Esophagus muscularis mucosa (tissue), 4 donors: ENCODE data around the gene LCE1E. TPM values are rescaled to one million over a fixed set of nuclear protein-coding genes. Genes with fewer than 3 reads are reported as not detected.

ENCODE experiments used
- DNase-seq: peaks from one replicate; pipeline ENCODE4 v3.0.0-alpha.2; 2017; ENCODE audit errors: extremely low spot score
- H3K27ac ChIP-seq, 4 donors: fragments of 200-600 bp; sonication (generic); replicated peaks in 1 of 4; 1 replicate in 3 of 4; 2 replicates in 1 of 4; pipeline ENCODE4 v1.5.1; 2016 to 2019; ENCODE audit warnings: mild to moderate bottlenecking in 1 of 4
- H3K27me3 ChIP-seq, 4 donors: fragments of 200-600 bp; sonication (generic); one replicate each; pipeline versions ENCODE4 v1.5.1 to v1.6.0; 2016 to 2019
- H3K36me3 ChIP-seq, 4 donors: fragments of 200-600 bp; sonication (generic); one replicate each; pipeline ENCODE4 v1.5.1; 2016 to 2019
- H3K4me1 ChIP-seq, 4 donors: fragments of 200-600 bp; sonication (generic); one replicate each; pipeline ENCODE4 v1.5.1; 2016 to 2019
- H3K4me3 ChIP-seq, 4 donors: fragments of 200-600 bp; sonication (generic); 1 replicate in 2 of 4; 2 replicates in 2 of 4; pipeline ENCODE4 v1.5.1; 2016 to 2019; ENCODE audit warnings: mild to moderate bottlenecking in 4 of 4, moderate library complexity in 1 of 4
- H3K9me3 ChIP-seq, 4 donors: fragments of 200-600 bp; sonication (generic); 1 replicate in 3 of 4; 2 replicates in 1 of 4; pipeline ENCODE4 v1.5.1; 2016 to 2019
- CTCF ChIP-seq, 3 experiments: fragments of 200-600 bp in 2 of 3; fragments of 450-650 bp in 1 of 3; sonication (generic) in 2 of 3; IDR thresholded peaks; one replicate each; pipeline ENCODE4 v1.5.1; 2017 to 2019; ENCODE audit warnings: antibody characterized with exemption in 3 of 3, mild to moderate bottlenecking in 2 of 3, moderate library complexity in 1 of 3
- EP300 ChIP-seq: sonication (generic); formaldehyde crosslinking; IDR thresholded peaks from one replicate; pipeline ENCODE4 v1.6.1; 2017; ENCODE audit warnings: antibody characterized with exemption
- POLR2A ChIP-seq: fragments of 450-650 bp; IDR thresholded peaks from one replicate; pipeline ENCODE4 v1.6.1; 2017; ENCODE audit warnings: antibody characterized with exemption, moderate library complexity, mild to moderate bottlenecking, low read depth
- POLR2AphosphoS5 ChIP-seq, 2 donors: sonication (generic); formaldehyde crosslinking; IDR thresholded peaks; one replicate each; pipeline ENCODE4 v1.6.1; 2017; ENCODE audit warnings: antibody characterized with exemption in 2 of 2
- WGBS: methylation state at CpG from one replicate; pipeline ENCODE4 v1.1.5; 2018; 5-methylcytosine and 5-hydroxymethylcytosine counted together
- intact Hi-C: fragments of 100-400 bp; cut with DNase I; formaldehyde crosslinking; loops from one replicate; pipeline ENCODE4 v1.15.1; 2023
- total RNA-seq, 4 donors: library from RNA; depleted of rRNA; stranded (reverse); fragments of >200 nt; gene quantifications; one replicate each; pipeline versions ENCODE4 v1.1.0 to v1.2.1, GENCODE V29; 2016

LCE1E gene
- total RNA-seq, 4 donors from 2014 or later = not detected

- H3K9me3 ChIP-seq = no peaks in the 10 kb centered on the region
- intact Hi-C loops = no loop called here
- DNase-seq = no peak
- H3K36me3 ChIP-seq = no peaks in the 10 kb centered on the region
- H3K4me3 ChIP-seq = no peak overlapping the region
- no peak overlapping the region for H3K27ac ChIP-seq
- TF ChIP-seq POLR2A (no peak), EP300 (no peak), POLR2AphosphoS5 (IDR thresholded peaks at IDR 0.05) (no peak), CTCF (IDR thresholded peaks at IDR 0.05) (no peak)
- no peaks in the 10 kb centered on the region for H3K4me1 ChIP-seq
- H3K27me3 ChIP-seq = no peaks in the 10 kb centered on the region
- WGBS = 77% methylated on average over 2 of the region's 2 CpGs
Observed at GRCh38 chr1:152743371-152744145, 42.5 kb upstream of the LCE1E start.

GRCh38 chr1:152745289-152745704 is 40.8 kb upstream of the LCE1E start:
- TF ChIP-seq POLR2A (no peak), POLR2AphosphoS5 (IDR thresholded peaks at IDR 0.05) (no peak), EP300 (no peak), CTCF (IDR thresholded peaks at IDR 0.05) (no peak)
- Histone ChIP-seq H3K4me1 (no peaks in the 10 kb centered on the region), H3K9me3 (no peaks in the 10 kb centered on the region), H3K4me3 (no peak overlapping the region), H3K36me3 (no peaks in the 10 kb centered on the region), H3K27ac (no peak overlapping the region), H3K27me3 (no peaks in the 10 kb centered on the region)
- no peak for DNase-seq
- intact Hi-C loops = no loop called here
- 69% methylated on average over 4 of the region's 4 CpGs for WGBS

GRCh38 chr1:152745765-152746444 is 40.2 kb upstream of the LCE1E start:
- no peak overlapping the region for H3K27ac ChIP-seq
- no peak overlapping the region for H3K4me3 ChIP-seq
- TF ChIP-seq POLR2A (no peak), EP300 (no peak), CTCF (IDR thresholded peaks at IDR 0.05) (no peak), POLR2AphosphoS5 (IDR thresholded peaks at IDR 0.05) (no peak)
- no peaks in the 10 kb centered on the region for H3K9me3 ChIP-seq
- no peaks in the 10 kb centered on the region for H3K36me3 ChIP-seq
- H3K4me1 ChIP-seq = no peaks in the 10 kb centered on the region
- WGBS = 81% methylated on average over 6 of the region's 6 CpGs
- H3K27me3 ChIP-seq = no peaks in the 10 kb centered on the region
- intact Hi-C loops = no loop called here
- no peak for DNase-seq

GRCh38 chr1:152747831-152748230 is 38.2 kb upstream of the LCE1E start:
- Histone ChIP-seq H3K9me3 (no peaks in the 10 kb centered on the region), H3K27me3 (no peaks in the 10 kb centered on the region), H3K4me3 (no peak overlapping the region), H3K27ac (no peak overlapping the region), H3K4me1 (no peaks in the 10 kb centered on the region), H3K36me3 (no peaks in the 10 kb centered on the region)
- DNase-seq = no peak
- intact Hi-C loops = no loop called here
- no peak for TF ChIP-seq CTCF (IDR thresholded peaks at IDR 0.05)
- no peak for TF ChIP-seq POLR2A
- TF ChIP-seq EP300 = no peak
- no peak for TF ChIP-seq POLR2AphosphoS5 (IDR thresholded peaks at IDR 0.05)
- WGBS = 44% methylated on average over 1 of the region's 1 CpG
